Left renal pelvis (tissue), 4 donors: Measurements from ENCODE around the gene CPM. TPM values are rescaled to one million over a fixed set of nuclear protein-coding genes. Genes with fewer than 3 reads are reported as not detected.
"Not testable (repeated sequence)": the region's sequence is repeated elsewhere in the genome, so short reads cannot be mapped to it uniquely, and the experiment has no call there.

Source experiments
- DNase-seq, 4 donors: peaks; one replicate each; pipeline ENCODE4 v3.0.0-alpha.2; 2013; ENCODE audit warnings: low read depth in 4 of 4, low spot score in 3 of 4
- polyA plus RNA-seq, 4 donors: library from polyadenylated mRNA; unstranded; fragments of 120-200 nt; gene quantifications; one replicate each; pipeline ENCODE4 v1.2.1, GENCODE V29; 2013; ENCODE audit not compliant: insufficient read length in 4 of 4

Gene CPM
- polyA plus RNA-seq, 4 donors: 2.2 to 29.2 (median 26.7) TPM

DNA sequence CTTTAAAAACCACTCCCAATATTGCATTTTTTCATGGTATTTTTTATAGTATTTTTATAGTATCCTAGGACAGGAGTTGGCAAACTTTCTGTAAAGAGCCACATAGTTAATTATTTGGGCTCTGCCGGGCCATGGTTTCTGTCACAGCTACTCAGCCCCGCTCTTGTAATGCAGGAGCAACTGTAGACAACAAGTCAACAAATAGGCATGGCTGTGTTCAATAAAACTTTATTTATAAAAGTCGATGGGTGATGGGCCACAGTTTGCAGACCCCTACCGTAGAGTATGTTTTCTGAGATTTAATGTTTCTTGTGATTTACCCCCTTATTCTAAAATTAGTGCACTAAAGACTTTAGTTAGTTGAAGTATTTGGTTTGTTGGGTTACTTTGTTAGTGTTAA lies 99.5 kb downstream of the CPM start:
- no peak for DNase-seq

DNA sequence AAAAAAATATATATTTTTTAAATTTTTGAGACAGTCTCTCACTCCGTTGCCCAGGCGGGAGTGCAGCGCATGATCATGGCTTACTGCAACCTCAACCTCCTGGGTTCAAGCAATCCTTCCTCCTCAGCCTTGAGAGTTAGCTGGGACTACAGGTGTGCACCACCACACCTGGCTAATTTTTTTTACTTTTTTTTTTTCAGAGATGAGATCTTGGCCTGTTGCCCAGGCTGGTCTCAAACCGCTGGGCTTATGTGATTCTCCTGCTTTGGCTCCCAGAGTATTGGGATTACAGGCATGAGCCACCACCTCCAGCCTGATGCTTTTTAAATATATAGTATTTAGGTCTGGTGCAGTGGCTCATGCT lies 100.5 kb downstream of the CPM start:
- DNase-seq: no peak

- DNase-seq: no peak
Measured at GRCh38 chr12:68831751-68832503, 101.0 kb downstream of the CPM start.

DNA sequence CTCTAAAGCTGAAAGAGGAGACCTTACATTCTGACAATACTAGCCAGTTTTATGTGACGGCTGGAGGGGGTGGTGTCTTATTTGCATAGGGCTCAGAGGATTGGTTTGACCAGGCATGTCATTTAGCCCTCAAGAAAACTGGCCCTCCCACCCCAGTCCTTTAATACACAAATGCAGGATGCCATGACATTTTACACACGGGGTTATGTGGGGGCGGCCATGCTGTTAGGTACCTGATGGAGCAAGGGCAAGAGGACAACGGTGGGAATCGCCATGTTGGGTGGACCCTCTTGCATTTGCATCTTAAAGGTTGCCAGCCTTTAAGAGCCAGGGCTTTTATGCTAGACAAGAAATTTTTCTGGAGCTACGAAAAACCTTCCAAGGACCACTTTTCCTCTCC lies 101.7 kb downstream of the CPM start:
- no peak for DNase-seq

GRCh38 chr12:68828672-68829068 lies 104.3 kb downstream of the CPM start:
- DNase-seq: no peak

DNA sequence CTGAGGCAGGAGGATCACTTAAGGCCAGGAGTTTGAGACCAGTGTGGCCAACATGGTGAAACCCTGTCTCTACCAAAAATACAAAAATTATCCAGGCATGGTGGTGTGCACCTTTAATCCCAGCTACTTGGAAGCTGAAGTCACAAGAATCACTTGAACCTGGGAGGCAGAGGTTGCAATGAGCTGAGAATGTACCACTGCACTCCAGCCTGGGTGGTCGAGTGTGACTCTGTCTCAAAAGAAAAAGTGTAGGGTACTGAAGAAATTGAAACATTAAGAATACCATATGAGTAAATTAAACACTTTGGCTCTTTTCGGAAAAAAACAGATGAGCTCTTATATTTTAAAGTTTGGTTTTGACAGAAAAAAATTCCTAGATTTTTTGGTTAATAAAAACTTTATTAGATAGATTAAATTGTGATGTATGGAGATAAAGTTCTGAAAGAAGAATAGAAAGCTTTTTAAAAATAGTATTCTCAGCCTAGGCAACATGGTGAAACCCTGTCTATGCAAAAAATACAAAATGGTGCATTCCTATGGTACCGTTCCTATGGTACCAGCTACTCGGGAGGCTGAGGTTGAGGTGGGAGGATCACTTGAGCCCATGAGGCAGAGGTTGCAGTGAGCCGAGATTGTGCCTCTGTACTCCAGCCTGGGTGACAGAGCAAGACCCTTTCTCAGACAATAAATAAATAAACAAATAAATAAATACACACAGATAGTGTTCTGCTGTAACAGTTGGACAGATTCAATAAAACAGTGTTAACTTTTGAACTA lies 104.9 kb downstream of the CPM start:
- no peak for DNase-seq

GRCh38 chr12:68825569-68826217 lies 107.3 kb downstream of the CPM start:
- DNase-seq: no peak

GRCh38 chr12:68824597-68825250 lies 108.2 kb downstream of the CPM start:
- no peak for DNase-seq

DNA sequence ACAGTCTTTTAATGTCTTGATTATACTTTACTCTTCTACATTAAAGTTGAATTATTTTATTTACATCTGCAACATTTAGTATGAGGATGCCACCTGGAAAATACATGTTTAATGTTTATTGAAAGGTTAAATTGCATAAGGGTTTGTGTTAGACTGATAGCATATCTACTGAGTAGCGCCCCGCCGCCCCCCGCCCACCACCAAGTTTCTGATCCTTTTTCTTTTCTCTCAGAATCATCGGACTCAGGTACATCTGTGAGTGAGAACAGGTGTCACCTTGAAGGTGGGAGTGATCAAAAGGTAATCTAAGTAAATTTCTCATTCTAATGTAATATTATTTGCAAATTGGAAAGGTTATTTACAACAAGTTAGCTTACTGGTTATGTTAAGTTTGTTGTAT lies 108.8 kb downstream of the CPM start:
- DNase-seq: no peak

DNA sequence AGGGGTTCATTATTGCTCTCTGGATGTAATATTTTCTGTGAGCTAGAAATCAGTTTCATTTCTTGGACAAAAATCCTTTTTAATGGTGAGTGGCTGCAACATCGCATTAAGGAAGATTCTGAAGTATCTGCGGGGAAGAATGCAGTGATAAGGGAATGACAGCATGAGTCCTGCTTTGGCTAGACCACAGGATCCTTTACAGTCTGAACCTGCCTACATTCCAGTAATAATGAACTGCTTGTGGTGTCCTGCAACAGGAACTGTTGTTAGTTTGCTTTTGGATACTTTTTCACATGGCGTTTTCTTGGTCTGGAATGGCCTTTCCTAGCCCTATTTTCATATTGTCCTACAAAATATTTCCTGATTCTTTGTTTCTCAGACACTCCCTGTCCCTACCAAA lies 109.3 kb downstream of the CPM start:
- no peak for DNase-seq

GRCh38 chr12:68821357-68822188 lies 111.4 kb downstream of the CPM start:
- no peak for DNase-seq

- DNase-seq: not testable (repeated sequence)
Measured at GRCh38 chr12:68819481-68819880, 113.5 kb downstream of the CPM start.

DNA sequence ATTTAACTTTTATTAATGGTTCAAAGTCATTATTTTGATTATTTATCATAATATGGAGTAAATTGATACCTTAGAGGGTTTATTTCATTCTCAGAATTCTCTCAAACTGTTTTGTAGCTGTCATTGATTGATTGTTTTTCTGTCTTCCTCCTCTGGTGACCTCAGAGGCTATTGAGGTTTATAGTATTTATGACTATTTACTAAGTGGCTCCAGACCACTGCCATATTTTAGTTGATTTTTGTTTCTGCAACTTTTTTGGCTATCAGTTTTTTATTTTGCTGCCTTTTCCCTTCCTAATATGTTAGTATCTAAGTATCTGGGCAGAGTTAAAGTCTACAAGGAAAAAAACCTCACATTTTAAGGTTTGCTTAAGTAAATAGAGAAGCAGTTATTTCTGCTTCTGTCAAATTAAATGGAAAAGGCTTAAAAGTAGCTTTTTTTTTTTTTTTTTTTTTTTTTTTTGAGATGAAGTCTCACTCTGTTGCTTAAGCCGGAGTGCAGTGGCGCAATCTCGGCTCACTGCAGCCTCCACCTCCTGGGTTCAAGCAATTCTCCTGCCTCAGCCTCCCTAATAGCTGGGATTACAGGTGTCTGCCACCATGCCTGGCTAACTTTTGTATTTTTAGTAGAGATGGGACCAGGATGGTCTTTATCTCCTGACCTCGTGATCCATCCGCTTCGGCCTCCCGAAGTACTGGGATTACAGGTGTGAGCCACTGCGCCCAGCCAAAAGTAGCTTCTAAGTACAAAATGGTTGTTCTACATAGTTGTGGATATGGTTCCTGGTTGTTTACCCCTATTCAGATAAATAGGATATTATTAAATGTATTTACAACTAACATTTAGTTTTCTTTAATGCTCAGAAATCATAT lies 116.8 kb downstream of the CPM start:
- DNase-seq: no peak

- DNase-seq: no peak
Measured at GRCh38 chr12:68815232-68815927, 117.6 kb downstream of the CPM start.

- no peak for DNase-seq
Measured at GRCh38 chr12:68814490-68815231, 118.3 kb downstream of the CPM start.

- no peak for DNase-seq
Measured at GRCh38 chr12:68813242-68813593, 119.8 kb downstream of the CPM start.

DNA sequence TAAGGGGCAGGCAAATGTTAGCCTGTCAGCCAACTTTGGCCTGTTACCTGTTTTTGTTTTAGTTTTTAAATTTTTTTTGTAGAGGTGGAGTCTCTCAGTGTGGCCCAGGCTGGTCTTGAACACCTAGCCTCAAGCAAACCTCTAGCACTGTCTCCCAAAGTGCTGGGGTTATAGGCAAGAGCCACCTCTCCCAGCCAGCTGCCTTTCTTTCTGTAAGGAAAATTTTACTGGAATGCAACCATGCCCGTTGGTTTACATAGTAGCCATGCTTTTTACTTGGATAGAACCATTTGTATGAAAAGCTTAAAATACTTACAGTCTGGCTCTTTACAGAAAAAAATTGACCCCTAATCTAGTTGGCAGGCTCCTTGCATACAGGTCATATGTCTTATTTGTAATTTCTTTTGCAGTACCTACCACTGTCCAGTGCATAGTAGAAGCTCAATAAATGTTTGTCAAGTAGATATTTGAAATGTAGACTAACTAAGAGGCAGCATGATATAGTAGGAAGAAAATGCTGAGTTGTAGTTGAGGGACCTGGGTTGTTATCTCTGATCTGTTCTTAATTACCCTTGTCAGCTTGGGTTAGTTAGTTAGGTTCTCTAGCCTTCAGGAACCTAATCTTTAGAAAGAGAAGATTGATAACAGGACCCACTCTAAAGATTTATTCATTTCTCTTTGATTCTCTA lies 120.3 kb downstream of the CPM start:
- DNase-seq: no peak

GRCh38 chr12:68811573-68811972 lies 121.4 kb downstream of the CPM start:
- not testable (repeated sequence) for DNase-seq
